NCI-H82 treated with DMSO at 0.1 percent for 48 hours (cell line): Measurements from ENCODE around the gene TMEM208.

Source experiments
- DNase-seq: peaks from one replicate; lab custom pipeline; 2025; ENCODE audit not compliant: unreplicated experiment; lab: John Stamatoyannopoulos, UW

Gene TMEM208

DNA sequence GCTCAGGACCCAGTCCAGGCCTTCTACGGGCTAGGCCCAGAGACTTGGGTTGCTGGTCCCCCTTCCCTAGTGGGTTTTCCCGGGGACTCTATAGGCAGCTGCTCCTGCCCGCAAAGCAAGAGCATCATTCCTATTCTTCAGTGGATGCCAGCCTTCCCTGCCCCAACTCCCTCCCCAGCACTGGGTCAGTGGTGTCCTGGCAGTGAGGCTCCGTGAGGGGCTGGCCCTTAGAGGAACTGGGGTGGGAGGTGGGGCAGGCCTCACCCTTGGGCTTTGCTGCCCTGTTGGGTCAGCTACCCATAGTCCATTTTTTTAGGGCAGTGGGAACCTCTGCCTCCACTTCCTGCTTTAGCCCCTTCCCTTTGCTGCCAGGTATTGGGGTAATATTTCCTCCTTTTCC is 44.5 kb downstream of the TMEM208 start:
- no peak for DNase-seq

DNA sequence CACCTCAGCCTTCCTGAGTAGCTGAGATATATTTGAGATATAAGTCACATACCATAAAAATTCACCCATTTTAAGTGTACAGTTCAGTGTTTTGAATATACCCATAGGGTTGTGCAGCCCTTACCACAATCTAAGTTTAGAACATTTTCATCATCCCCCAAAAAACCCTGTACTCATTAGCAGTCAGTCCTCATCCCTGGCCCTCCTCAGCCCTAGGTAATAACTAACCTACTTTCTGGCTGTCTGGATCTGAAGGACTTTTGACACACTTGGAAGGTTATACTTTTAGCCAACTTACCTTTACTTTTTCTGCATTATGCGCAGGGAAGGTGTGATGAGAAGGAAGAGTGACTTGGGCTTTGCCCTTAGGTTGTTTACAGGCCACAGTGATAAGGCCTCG is 48.4 kb downstream of the TMEM208 start:
- no peak for DNase-seq

DNA sequence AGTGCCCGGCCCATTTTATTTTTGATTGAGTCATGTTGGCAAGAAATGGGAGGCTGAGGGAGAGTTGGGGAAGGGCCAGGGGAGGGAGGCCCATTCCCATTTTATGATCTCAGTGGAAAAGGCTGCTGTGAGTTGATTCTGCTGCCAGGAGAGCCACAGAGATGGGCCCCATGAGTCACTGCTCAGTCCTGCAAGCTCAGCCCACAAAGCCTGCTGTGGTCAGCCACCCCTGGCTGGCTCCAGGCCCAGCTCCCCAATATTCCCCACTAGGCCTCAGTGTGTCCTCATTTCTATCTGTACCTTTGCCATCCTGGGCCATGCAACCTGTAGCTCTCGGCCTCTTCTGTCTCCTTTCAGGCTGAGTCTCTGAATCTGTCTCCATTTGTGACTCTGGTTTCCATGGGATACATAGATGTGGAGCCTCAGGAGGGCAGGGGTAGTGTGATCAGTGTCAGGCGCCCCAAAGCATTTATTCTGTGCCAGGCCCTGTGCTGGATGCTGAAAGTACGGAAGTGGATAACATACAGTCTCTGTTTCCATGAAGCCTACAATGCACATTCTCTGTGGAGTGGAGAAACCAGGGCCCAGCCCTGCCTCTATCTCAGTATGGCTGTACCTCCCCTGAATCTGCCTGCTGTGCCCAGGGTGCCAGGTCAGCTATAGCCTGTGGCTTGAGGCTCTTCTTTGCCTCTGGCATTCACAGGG is 50.5 kb downstream of the TMEM208 start:
- no peak for DNase-seq

DNA sequence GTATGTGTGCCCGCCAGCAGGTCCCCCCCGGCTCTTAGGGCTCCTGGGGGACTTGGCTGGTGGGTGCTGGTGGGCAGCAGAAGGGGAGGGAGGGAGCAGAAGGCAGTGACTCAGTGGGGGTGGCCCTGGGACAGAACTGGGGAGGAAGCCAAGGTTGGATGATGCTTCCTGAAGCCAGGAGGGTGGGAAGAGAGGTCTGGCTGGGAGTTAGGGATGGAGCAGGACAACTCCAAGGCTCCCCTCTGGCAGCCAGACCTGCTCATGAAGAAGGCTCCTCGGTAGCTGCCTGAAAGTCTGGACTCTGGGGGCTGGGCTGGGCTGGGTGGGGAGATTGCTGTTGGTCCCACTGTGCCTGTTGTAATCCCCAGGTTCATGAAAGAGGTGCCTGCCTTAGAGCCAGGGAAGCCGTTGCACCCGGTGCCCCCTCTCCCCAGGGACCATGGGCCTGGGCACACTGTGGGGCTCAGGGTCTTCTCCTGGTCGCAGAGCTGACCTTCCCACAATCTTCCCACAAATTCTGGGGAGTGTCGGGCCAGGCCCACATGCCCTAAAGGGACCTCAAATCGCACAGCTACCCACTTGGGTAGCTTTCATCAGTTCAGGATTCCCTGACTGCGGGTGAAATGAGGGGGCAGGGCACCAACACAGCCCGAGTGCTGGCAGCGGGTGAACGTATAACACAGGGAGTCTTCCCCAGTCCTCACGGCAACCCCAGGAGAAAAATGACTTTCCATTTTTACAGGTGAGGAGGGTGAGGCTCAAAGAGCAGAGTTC is 51.3 kb downstream of the TMEM208 start:
- no peak for DNase-seq
